ENCODE results near the gene IGSF8. TPM values are rescaled to one million over a fixed set of nuclear protein-coding genes. Genes with fewer than 3 reads are reported as not detected.

The IGSF8 gene
- total and polyA plus RNA-seq, 8 donors = 27.5 to 38.3 (median 31.7) TPM

DNA sequence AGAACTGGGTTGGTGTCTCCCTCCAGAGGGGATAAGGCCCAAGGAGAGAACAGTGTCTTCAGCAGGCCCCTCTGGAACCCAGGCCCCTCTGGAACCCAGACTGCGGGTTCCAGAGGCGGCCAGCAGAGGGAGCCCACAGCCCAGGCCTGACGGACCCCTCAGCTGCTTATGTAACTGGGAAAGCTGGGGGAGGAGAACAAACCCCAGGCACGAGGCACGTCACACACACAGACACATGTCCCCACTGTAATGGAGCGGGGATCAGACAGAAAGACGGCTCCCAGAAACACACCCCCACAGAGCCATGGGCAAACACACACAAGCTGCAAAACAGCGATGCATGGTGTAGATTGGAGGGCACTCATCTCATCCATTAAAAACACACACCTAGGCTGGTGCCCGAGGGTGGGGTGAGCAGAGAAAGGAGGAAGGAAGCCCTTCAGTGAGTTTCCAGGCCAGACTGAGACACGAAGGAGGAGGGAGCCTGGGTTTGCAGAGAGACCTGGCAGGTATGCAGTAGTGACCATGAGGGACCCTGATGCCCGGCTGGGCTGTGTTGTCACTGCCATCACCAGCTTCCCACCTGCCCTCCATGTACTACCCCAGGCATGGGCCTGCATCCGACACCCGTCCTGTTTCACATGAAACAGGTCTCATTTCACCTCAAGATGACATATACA is 2.8 kb upstream of the IGSF8 start:
- Histone ChIP-seq H3K4me1 (peaks cover 0 to 37% of the 10 kb centered on the region in 2 donors), H3K27ac (no peak overlapping the region), H3K27me3 (no peaks in the 10 kb centered on the region), H3K36me3 (no peaks in the 10 kb centered on the region), H3K9me3 (no peaks in the 10 kb centered on the region), H3K4me3 (no peak overlapping the region)
- TF ChIP-seq, protein P1, sequence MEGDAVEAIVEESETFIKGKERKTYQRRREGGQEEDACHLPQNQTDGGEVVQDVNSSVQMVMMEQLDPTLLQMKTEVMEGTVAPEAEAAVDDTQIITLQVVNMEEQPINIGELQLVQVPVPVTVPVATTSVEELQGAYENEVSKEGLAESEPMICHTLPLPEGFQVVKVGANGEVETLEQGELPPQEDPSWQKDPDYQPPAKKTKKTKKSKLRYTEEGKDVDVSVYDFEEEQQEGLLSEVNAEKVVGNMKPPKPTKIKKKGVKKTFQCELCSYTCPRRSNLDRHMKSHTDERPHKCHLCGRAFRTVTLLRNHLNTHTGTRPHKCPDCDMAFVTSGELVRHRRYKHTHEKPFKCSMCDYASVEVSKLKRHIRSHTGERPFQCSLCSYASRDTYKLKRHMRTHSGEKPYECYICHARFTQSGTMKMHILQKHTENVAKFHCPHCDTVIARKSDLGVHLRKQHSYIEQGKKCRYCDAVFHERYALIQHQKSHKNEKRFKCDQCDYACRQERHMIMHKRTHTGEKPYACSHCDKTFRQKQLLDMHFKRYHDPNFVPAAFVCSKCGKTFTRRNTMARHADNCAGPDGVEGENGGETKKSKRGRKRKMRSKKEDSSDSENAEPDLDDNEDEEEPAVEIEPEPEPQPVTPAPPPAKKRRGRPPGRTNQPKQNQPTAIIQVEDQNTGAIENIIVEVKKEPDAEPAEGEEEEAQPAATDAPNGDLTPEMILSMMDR (IDR thresholded peaks at IDR 0.05) = peak; percentile 89 to 92
- DNase-seq = peak; percentile 67 to 91 (median 82)
- peak; percentile 44 for ATAC-seq
- intact Hi-C loops (cut with DNase I) = loop anchor here in 1 of 2 donors (2.0 to 10.0 kb wide), 3 partner anchors 94 to 191 kb away; partner anchors contain the start of gene CASQ1

DNA sequence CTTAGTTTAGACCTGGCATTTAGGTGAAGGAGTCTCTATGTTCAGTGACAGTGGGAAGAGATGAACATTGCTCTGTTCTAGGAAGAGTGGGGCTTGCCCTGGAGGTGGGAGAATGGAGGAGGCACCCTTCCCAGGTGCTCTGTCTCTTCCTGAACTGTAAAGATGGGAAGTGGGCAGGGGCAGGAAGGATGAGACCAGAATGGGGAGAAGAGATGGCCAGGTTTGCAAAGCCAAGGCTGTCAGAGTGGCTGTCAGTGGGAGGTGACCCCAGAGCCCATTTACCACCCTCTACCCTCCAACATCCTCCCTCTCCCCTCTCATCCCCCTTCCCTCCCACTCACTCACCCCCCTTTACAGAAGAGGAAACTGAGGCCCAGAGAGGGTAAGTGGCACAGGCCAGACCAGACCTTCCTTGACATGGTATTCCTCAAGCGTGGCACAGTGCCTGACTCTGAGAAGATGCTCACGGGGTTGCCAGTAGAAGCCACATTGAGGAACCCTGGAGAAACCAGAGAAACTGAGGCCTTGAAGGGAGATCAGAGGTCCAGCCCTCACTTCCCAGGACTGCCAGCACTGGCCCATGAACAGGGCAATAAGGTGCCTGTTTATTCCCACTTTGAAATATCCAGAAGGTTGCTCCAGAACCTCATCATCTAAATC is 1.4 kb upstream of the IGSF8 start:
- Histone ChIP-seq H3K27me3 (no peaks in the 10 kb centered on the region), H3K27ac (peak overlapping the region; percentile 89 to 90), H3K4me1 (peaks cover 0 to 41% of the 10 kb centered on the region in 2 donors), H3K4me3 (no peak overlapping the region), H3K9me3 (no peaks in the 10 kb centered on the region), H3K36me3 (no peaks in the 10 kb centered on the region)
- intact Hi-C loops (cut with DNase I) = loop anchor here in 1 of 2 donors (2.0 to 10.0 kb wide), 3 partner anchors 95 to 192 kb away; partner anchors contain the start of gene CASQ1
- ATAC-seq = no peak
- no peak for DNase-seq
- TF ChIP-seq, protein P1 (IDR thresholded peaks at IDR 0.05) = no peak

DNA sequence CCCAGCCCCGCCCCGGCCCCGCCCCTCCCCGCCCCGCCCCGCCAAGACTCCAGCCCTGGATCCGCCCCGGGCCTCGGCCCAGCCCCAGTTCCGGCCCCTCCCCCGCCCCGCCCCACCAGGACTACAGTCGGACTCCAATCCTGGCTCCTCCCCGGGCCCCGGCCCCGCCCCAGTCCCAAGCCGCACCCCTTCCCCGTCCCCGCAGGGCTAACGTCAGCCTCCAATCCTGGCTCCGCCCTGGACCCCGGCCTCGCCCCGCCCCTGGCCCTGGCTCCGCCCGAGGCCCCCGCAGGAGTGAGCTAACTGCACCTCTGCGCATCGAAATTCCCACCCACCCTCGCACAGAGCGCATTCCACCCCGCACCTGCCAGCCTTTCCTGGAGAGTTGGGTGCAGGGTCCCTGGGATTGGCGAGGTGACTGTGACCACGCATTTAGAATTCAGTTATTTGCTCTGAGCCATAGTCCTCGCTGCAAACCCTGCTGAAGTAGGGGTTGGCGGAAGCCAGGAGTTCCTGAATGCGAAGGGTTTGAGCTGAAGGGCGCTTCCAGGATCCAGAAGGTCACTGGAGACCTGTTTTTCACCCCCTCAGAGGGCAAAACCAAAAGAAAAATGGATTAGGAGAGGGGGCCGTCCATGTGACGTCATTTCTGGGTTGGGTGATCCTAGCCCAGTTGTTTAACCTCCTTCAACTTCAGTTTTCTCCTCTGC is 588 bp upstream of the IGSF8 start:
- no peaks in the 10 kb centered on the region for H3K9me3 ChIP-seq
- H3K27me3 ChIP-seq = no peaks in the 10 kb centered on the region
- intact Hi-C loops (cut with DNase I) = no loop called here
- TF ChIP-seq, protein P1 (IDR thresholded peaks at IDR 0.05) = no peak
- DNase-seq = peak; percentile 92 to 100 (median 98)
- peak overlapping the region; percentile 45 to 74 for H3K4me3 ChIP-seq
- peaks cover 0 to under 1% of the 10 kb centered on the region in 2 donors for H3K36me3 ChIP-seq
- peaks cover 0 to 41% of the 10 kb centered on the region in 2 donors for H3K4me1 ChIP-seq
- peak overlapping the region; percentile 89 to 90 for H3K27ac ChIP-seq
- peak; percentile 88 for ATAC-seq

DNA sequence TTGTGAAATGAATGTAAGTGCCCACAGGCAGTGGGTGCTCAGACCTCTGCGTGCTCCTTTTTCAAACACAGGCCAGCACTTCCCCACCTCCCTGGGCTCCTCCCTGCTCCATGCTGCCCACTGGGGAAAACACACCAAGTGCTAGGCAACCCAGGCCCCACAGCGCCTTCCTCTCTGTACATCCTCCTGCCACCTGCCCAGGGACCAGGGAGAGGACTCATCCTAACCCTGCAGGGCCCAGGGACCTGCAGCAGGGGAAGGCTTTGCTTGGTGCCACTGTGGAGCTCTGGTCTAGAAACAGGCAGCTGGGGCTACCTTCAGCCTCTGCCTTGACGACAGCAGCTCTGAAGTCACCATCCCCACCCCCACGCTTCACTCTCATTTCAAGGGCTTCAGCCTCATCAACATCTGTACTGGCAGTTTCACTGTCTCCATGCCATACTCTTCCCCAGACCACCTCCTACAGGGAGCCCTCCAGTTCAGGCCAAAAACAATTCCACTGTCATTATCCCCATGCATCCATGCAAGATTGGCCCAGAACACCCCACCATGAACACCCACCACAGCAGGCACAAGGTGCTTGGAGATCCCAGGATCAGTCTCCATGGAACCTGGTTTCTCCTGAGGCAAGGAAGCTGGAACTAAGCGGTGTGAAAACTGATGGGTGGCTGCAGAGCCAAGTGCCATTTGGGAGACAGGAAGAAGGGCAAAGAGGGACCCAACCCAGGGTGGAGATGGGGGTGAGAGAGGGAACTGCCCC is 1.1 kb downstream of the IGSF8 start:
- intact Hi-C loops (cut with DNase I) = no loop called here
- Histone ChIP-seq H3K9me3 (no peaks in the 10 kb centered on the region), H3K4me1 (peaks cover 0 to 41% of the 10 kb centered on the region in 2 donors), H3K36me3 (peaks cover 0 to 17% of the 10 kb centered on the region in 2 donors), H3K27me3 (no peaks in the 10 kb centered on the region), H3K4me3 (peak overlapping the region; percentile 51 to 74), H3K27ac (no peak overlapping the region)
- ATAC-seq = no peak
- no peak for DNase-seq
- TF ChIP-seq, protein P1 (IDR thresholded peaks at IDR 0.05) = no peak

Data from left lung (tissue), 10 donors.